ENCODE measurements around the gene ZBTB20.

Gene ZBTB20

GRCh38 chr3:114455432-114455831 is 691.7 kb downstream of the ZBTB20 start:
- DNase-seq: no peak

DNA sequence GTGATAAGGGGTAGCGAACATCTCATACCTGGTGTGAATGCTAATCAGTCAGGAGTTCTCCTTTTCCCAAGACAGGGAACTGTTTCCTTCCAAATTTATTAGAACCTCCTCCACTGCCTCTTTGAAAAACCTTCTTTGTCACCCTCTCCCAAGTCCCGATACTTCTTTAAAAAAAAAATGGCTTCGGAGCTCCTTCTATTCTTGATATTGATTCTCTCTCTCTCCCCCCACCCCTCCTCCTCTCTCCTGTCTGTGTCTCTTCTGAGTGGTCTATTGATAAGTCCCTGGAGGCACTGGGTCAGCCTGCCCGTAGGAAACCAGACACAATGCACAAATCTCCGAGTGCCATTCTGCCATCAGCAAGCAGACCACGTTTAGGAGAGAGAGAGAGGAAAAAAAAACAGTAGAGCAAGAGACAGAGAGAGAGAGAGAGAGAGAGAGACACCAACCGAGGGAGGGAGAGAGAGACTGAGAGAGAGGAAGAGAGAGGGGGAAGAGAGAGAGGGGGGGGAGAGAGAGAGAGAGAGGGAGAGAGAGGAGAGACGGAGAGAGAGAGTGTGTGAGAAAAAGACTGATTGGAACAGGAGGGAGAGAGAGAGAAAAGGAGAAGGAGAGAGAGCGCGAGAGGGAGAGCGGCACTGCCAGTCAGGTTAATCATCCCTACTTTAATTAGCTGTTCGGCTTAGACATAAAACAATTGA is 692.4 kb downstream of the ZBTB20 start:
- no peak for DNase-seq

- no peak for DNase-seq
Observed at GRCh38 chr3:114453361-114453780, 693.7 kb downstream of the ZBTB20 start.

- no peak for DNase-seq
Observed at GRCh38 chr3:114452937-114453336, 694.2 kb downstream of the ZBTB20 start.

GRCh38 chr3:114452256-114452655 is 694.8 kb downstream of the ZBTB20 start:
- DNase-seq: no peak

GRCh38 chr3:114451561-114452018 is 695.5 kb downstream of the ZBTB20 start:
- no peak for DNase-seq

- no peak for DNase-seq
Observed at GRCh38 chr3:114451051-114451451, 696.0 kb downstream of the ZBTB20 start.

GRCh38 chr3:114450008-114450596 is 697.0 kb downstream of the ZBTB20 start:
- no peak for DNase-seq

DNA sequence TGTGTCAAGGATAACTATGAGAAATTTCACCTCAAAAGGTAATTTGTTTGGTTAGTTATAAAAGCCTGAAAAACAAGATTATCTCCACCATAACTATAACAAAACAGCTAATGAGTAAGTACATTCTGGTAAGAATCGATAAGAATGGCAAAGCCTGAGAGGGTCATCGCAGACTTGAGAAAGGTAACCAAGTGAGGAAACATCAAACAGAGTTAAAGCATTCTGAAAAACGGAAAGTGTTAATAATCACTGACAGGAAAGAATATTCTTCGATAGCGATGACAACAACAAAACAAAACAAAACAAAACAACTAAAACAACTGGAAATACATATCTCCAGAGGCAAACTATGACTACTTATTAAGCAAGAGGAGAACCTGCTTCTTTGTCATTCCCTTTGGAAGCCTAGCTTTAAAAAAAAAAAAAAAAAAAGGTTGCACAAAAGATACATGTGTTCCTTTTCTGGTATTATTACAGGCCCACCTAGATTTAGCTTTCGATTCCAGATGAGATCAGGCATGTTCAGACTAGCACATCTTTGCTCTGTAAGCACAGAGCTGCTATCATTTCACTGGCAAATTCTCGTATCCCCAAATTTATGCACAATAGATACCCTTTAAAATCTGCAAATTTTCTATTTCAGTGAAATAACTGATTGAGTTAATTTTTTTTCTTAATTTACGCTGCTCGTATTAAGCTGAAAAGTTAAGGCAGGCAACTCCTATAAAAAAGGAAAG is 697.6 kb downstream of the ZBTB20 start:
- DNase-seq: no peak

DNA sequence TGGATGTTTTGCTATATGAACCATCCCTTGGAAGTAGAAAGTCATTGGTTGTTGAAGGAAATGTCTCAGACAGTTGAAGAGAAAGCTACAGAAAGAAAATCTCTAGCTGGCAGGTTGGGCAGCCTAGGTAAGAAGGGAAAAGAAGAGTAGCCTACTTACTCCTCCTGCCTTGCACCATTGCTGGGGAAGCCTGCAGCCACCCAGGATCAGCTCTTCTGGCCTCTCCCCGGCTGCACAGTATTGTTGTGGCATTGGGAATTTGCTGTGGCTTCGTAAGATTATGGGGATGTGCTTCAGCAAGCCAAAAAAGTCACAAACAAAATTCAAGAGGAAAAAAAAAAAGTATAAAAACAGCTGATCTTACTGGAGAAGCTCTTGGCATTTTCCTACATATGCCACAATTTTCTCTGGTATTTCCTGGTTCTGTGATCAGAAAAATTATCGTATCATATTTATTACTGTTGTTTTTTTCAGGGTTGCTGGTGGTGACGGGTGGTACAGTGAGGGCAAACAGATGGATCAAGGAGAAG is 699.1 kb downstream of the ZBTB20 start:
- no peak for DNase-seq

GRCh38 chr3:114447545-114447944 is 699.5 kb downstream of the ZBTB20 start:
- DNase-seq: no peak

GRCh38 chr3:114446600-114446999 is 700.5 kb downstream of the ZBTB20 start:
- DNase-seq: no peak

GRCh38 chr3:114445233-114445632 is 701.9 kb downstream of the ZBTB20 start:
- DNase-seq: no peak

DNA sequence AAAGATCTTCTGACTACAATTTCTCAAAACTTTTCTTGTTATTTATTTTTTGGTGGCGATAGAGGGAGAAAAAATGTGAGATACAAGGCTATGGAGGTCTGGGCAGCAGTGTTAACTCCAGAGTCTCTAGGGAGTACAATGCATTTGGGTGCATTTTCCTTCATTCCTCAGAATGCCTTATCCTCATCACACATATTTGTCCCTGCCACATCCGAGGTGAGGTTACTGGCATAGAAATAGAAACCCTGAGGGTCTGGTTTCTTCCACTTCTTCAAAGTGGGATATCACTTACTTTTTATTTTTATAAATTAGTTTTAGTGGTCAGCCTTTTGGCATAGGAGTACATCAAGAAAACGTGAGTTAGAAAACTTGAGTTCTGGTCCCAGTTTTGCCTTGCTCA is 702.9 kb downstream of the ZBTB20 start:
- DNase-seq: no peak

GRCh38 chr3:114442246-114442645 is 704.8 kb downstream of the ZBTB20 start:
- no peak for DNase-seq

DNA sequence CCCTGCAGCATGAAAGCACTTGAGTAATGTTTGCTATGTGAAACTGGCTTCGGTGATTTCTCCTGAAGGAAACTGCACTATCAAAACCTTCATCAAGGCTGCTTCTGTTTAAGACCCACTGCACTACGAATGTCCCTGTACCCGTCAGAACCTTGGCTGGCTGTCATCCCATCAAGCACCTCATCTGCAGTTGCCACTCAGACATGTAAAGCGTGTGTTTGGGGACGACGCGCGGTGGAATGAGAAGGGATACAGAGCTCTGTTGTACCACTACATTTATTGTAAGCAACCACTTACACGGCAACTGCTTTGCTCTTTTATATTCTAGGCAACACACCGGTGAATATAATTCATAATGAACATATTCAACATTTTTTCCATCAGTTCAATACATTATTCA is 705.7 kb downstream of the ZBTB20 start:
- DNase-seq: no peak

DNA sequence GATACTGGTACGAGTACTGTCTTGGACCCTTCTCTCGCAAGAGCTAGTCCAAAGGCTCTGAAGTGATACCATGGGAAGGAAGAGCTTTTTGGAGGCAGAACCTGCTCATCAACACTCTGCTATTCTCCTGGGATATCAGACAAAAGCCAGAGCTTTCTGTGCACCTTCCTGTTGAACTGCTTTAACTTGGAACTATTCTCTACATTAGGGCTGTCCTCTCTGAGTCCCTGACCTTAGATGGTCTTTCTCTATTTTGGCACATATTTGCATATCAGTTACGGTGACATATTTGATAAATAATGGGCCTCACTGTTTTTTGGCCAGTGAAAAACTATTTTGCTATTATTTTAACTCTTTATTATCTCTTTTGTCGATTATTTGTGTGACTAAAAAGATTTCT is 706.4 kb downstream of the ZBTB20 start:
- no peak for DNase-seq

DNA sequence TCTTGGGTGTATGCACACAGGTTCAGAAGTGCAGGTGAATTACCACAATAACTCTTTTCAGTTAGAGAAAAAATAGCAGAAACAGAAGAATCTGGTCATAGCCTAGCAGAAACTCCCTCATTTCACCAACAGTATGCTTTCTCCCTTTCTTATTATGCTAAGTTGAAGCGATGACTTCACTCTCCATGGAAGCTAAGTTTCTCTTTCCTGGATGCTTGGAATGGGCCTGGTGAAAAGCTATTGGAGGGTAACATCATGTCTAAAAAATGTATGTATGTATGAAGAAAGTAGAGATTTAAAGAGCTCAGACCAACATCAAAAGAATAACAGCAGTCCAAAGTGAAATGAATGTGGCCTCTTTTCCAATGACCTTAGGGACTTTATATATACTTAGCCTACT is 707.8 kb downstream of the ZBTB20 start:
- no peak for DNase-seq

DNA sequence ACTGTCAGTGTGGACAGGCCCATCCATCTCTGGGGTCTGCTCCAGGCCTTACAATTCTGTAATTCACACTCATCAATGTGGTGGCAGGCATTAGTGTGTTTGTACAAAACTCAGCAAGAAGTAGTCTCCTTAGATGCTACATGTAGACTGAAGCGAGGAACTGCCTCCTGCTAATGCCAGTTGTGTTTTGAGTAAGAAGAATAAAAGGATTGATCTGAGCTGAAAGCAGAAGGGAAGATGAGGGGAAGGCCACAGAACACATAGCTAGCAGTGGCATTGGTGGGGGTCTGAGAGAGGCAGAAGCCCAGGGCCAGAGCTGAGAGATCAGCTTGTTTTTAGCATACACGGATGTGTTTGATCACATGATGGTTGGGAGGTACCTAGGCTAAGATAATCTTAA is 709.2 kb downstream of the ZBTB20 start:
- DNase-seq: no peak

DNA sequence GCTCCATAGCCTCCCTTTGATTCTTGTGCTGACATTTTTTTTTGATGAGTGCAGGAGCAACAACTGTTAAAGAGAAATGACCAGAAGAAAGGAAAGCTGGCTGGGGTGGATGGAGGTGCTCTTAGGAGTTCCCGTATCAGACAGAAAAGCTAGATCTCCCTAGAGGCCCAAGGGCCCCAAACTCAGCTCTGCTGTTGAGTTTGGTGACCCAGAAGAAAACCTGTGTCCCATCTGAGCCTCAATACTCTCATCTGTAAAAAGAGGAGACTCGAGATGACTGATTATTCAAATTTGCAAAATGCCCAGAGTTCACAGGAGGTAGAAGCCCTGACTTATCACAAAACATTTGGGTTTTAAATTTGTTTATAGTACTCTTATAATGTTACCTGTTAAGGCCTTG is 710.9 kb downstream of the ZBTB20 start:
- no peak for DNase-seq

DNA sequence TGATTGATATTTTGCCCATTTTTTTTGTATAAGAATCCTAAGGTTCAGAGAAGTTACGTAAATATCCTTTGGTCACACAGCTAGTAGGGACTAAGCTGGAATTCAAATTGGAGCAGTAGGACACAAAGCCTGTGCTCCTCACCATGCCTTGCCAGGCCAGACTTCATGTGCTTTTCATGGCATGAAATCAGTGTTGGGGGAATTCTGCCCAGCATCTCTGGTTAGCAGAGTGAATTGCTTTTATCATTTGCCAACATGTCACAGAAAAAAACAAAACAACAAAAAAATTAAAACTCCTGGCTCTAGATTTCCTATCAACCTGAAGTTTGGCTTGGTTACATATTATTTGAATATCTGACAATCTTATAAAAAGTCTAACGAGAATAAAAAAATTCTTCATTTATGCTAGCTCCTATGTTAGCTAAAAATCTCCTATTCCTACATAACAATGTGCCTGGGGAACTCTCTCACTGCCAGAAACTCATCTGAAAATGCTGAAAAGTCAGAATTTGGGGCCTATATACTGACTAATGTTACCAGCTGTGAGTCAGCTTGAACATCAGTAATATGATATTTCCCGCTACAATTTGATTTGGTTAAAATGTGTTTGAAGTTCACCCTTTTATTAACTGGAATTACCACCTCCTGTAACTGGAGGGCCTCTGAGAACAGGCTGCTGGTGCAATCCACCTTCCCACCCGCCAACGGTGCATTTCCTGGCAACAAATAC is 711.5 kb downstream of the ZBTB20 start:
- DNase-seq: no peak

DNA sequence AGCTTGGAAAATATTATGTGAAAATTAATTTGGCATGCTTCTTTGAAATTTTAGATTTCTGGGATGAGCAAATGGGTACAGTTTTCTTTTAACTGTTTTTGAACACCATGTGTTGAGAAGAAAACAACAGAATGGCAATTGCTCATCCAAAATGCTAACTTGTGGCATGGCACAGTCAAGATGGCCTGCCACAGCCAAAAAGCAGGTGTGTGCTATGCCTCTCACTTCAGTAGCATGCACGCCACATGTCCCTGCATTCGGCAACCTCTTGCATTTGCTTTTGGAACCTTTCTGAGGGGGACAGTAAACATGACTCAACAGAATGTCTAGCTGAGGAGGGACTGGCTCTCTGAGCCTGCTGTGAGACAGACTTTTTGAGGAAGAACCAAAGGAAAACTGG is 714.8 kb downstream of the ZBTB20 start:
- DNase-seq: no peak

DNA sequence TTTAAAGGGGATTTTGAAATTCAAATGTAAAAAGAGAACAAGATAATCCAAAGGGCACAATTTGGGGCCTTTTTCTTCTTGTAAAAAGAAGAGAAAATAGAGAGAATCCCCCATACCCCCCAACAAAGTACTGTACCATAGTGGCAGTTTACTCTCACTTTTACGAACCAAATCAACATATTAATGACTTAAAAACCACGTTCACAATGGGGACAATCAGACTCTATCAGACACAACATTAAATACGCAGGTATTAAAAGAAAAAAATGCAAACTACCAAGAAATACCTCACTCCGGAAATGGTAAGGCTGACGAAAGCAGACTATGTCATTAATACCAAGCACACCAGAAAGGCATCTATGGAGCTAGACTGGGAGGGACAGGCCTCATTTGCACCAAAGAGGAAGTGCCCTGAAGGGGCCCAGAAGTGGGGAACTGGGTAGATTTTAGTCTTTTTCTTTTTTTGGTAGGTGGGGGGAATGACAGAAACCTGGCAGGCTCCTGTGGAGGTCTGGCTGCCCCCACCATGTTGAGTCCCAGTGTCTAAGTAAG is 719.0 kb downstream of the ZBTB20 start:
- no peak for DNase-seq

All from activated naive CD4-positive, alpha-beta T cell treated with Interleukin-2 at 50 U/mL for 16 hours (primary cell).